ENCODE measurements around the gene MAP4K5. TPM values are rescaled to one million over a fixed set of nuclear protein-coding genes. Genes with fewer than 3 reads are reported as not detected.

MAP4K5 gene
- total RNA-seq, 1 experiment from 2014 or later: 39.1 TPM

- intact Hi-C loops (cut with micrococcal nuclease): no loop called here
- ChIA-PET RAD21 (ENCODE audit: low non-redundant PET in 1 of 2, low total read pairs in 2 of 2, uncharacterized antibody in 2 of 2, unreplicated experiment in 2 of 2) (no interaction called here), CTCF (no interaction called here), POLR2A (no interaction called here)
- ATAC-seq (no peak), DNase-seq (ENCODE audit: low read depth, low spot score) (no peak)
- H3K79me2 ChIP-seq (ENCODE audit: insufficient read depth, low read length): no peaks in the 10 kb centered on the region
- H3K4me1 ChIP-seq (ENCODE audit: control insufficient read depth in 1 of 2, insufficient read depth in 2 of 2, low read length in 2 of 2): no peaks in the 10 kb centered on the region
- BruUV-seq (replicated peaks): no TSS peak
- no peak overlapping the region for H2AFZ ChIP-seq (ENCODE audit: low read depth, low read length, poor library complexity, severe bottlenecking)
- no peaks in the 10 kb centered on the region for H3K9me3 ChIP-seq (ENCODE audit: control insufficient read depth in 1 of 2, insufficient read depth in 1 of 2, low read depth in 1 of 2, low read length in 2 of 2)
- H3K36me3 ChIP-seq (ENCODE audit: control insufficient read depth in 1 of 2, insufficient read depth in 2 of 2, low read length in 2 of 2): peaks cover 3 to 11% of the 10 kb centered on the region in 2 experiments; a peak in 3 of 4 replicates
- no peak overlapping the region for H3K4me2 ChIP-seq (ENCODE audit: low read length)
- H3K4me3 ChIP-seq (replicated peaks in 1 of 2; ENCODE audit: low read depth in 1 of 2, low read length in 2 of 2): no peak overlapping the region
- H3K27me3 ChIP-seq (ENCODE audit: insufficient read depth, low read length): no peaks in the 10 kb centered on the region
- no peak overlapping the region for H3K9ac ChIP-seq (ENCODE audit: low read length)
- no peaks in the 10 kb centered on the region for H4K20me1 ChIP-seq (ENCODE audit: insufficient read depth)
- no peaks in the 10 kb centered on the region for H3K9me2 ChIP-seq (ENCODE audit: insufficient read depth)
- TF ChIP-seq ZFX (IDR thresholded peaks at IDR 0.05) (no peak), CBX3 (IDR thresholded peaks at IDR 0.05; ENCODE audit: low read depth) (no peak), SRF (IDR thresholded peaks at IDR 0.05; ENCODE audit: low read depth) (no peak), POLR2AphosphoS5 (IDR thresholded peaks at IDR 0.05; ENCODE audit: low read depth, low read length) (no peak), YY1 (IDR thresholded peaks at IDR 0.05; ENCODE audit: extremely low read depth, insufficient replicate concordance, low read depth, low read length) (no peak), MAX (IDR thresholded peaks at IDR 0.05) (no peak), ATF3 (IDR thresholded peaks at IDR 0.05) (no peak), REST (IDR thresholded peaks at IDR 0.05; ENCODE audit: low read depth) (no peak), JUND (IDR thresholded peaks at IDR 0.05) (no peak), CTCF (IDR thresholded peaks at IDR 0.05 in 2 of 3, conservative IDR thresholded peaks at IDR 0.05 in 1 of 3; ENCODE audit: borderline replicate concordance in 1 of 3, insufficient read depth in 1 of 3, low read depth in 2 of 3, low read length in 2 of 3) (no peak), EGR1 (IDR thresholded peaks at IDR 0.05; ENCODE audit: low read depth) (no peak), ZNF274 (IDR thresholded peaks at IDR 0.05; ENCODE audit: low read depth, low read length) (no peak), ELF1 (IDR thresholded peaks at IDR 0.05; ENCODE audit: borderline replicate concordance, low read depth) (no peak), EZH2phosphoT487 (IDR thresholded peaks at IDR 0.05; ENCODE audit: borderline replicate concordance) (no peak), SIN3A (IDR thresholded peaks at IDR 0.05; ENCODE audit: low read depth) (no peak), TCF7L2 (IDR thresholded peaks at IDR 0.05; ENCODE audit: borderline replicate concordance, extremely low read depth, insufficient read depth, insufficient read length) (no peak)
- no peak overlapping the region for H3K27ac ChIP-seq (ENCODE audit: low read depth, low read length)
Measured at GRCh38 chr14:50421499-50421898, 110.9 kb downstream of the MAP4K5 start.
